Jurkat, Clone E6-1 (cell line): ENCODE measurements around the gene WDR93.
"Not testable (repeated sequence)": the region's sequence is repeated elsewhere in the genome, so short reads cannot be mapped to it uniquely, and the experiment has no call there.

Experiments
- DNase-seq: peaks from one replicate; pipeline ENCODE4 v3.0.0-alpha.2; 2011; ENCODE audit warnings: low read depth, low spot score
- H3K4me3 ChIP-seq: 2 replicates; pipeline ENCODE4 v1.5.1; 2011; ENCODE audit warnings: mild to moderate bottlenecking, low read length, control low read depth, moderate library complexity

Gene WDR93

GRCh38 chr15:89781055-89781454 is 90.4 kb downstream of the WDR93 start:
- no peak for DNase-seq
- no peak overlapping the region for H3K4me3 ChIP-seq

GRCh38 chr15:89781891-89782618 is 91.4 kb downstream of the WDR93 start:
- no peak overlapping the region for H3K4me3 ChIP-seq
- DNase-seq = no peak

DNA sequence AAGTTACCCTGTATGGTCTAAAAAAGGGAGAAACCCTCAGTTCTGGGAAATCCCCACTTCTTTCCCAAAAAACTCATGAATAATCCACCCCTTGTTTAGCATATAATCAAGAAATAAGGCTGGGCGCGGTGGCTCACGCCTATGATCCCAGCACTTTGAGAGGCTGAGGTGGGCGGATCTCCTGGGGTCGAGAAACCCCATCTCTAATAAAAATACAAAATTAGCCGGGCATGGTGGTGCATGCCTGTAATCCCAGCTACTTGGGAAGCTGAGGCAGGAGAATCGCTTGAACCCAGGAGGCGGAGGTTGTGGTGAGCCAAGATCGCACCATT is 92.0 kb downstream of the WDR93 start:
- H3K4me3 ChIP-seq, DNase-seq: not testable (repeated sequence)

- no peak for DNase-seq
- no peak overlapping the region for H3K4me3 ChIP-seq
These were observed 92.7 kb downstream of the WDR93 start for GRCh38 chr15:89783111-89783860.

DNA sequence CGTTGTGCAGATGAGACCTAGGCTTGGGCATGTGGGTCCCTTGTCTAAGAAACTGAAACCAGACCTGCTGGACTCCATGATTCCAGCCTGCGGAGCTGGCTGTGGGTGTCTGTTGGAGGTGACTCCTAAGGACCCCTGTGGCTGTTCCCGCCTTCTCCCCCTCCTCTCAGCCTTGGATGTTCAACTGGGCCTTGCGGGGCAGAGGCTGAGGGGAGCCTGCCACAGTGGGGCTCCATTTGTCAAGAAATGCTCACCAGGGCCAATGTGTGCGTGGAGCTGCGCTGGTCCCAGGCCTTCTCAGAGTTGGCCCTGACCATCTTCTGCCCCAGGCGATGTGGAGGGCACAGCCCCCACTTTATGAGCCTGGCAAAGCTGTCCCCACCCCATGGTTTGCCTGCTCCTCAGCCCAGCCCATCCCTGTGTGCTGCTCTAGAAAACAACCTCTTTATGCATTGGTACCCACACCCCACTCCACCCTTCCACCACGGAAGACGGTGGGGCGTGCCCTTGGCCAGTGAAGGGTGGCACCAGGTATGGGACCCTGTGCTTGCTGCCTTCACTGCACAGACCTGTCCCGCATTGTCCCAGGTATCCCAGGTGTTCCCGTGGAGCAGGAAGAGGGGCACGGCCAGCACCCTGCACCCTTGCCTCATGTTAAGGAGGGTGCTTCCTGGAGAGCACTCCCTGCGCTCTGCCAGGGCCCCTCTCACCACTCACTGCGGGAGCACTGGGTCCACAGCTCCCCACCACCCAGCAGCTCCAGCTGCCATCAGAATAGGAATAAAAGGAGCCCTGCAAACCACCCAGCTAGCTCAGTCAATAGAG is 93.5 kb downstream of the WDR93 start:
- no peak for DNase-seq
- no peak overlapping the region for H3K4me3 ChIP-seq

DNA sequence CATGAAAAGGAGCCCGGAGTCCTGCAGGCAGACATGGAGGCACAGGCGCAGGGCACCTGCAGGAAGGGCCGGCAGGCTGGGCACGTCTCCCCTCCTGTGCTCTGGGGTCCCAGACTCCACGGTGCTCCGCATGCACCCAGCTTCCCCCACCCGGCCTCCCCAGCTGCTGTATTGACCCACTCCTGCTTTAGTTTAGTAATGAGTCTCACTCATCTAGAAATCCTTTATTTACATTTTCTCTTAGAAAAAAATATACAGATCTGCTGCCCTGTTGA is 94.0 kb downstream of the WDR93 start:
- H3K4me3 ChIP-seq = no peak overlapping the region
- no peak for DNase-seq

DNA sequence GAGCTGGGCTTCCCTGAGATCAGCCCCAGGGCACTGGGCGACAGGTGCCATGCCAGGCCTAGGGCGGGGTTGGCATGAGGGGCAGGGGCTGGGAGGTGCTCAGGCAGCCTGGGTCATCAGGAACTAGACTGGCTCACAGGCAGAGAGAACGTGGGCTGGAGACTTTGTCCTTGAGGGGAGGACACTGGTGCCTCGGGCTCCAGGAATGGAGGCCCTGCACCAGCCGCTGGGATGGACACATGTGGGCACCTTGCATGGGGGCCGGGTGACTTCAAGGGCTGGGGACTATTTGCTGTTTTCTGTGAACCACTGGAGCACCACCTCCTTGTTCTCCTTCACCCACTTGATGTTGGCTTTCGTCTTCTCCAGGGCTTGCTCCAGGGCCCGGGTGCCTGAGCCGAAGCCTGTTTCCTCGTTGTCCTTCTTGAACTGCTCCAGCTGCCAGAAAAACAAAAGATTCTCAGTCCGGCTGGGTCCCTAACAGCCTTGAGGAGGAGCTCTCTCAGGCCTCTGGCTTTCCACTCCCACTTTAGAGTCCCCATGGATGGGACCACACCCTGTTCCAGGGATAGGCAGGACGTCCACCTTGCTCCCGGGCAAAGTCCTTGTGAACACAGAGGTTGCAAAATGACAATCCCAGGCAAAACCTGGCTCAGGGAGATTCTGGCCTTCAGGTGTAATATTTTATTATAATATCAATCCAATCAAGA is 94.6 kb downstream of the WDR93 start:
- DNase-seq = no peak
- no peak overlapping the region for H3K4me3 ChIP-seq

GRCh38 chr15:89785774-89786140 is 95.1 kb downstream of the WDR93 start:
- H3K4me3 ChIP-seq = no peak overlapping the region
- no peak for DNase-seq

GRCh38 chr15:89787944-89788343 is 97.3 kb downstream of the WDR93 start:
- DNase-seq = no peak
- no peak overlapping the region for H3K4me3 ChIP-seq

DNA sequence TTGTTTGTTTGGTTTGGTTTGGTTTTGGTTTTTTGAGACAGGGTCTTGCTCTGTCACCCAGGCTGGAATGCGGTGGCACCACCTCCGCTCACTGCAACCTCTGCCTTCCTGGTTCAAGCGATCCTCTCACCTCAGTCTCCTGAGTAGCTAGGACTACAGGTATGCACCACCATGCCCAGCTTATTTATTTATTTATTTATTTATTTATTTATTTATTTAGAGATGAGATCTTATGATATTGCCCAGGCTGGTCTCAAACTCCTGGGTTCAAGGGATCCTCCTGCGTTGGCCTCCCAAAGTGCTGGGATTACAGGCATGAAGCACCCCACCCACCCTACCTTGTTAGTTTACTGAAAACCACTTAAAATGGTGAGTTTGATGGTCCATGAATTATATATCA is 98.0 kb downstream of the WDR93 start:
- DNase-seq, H3K4me3 ChIP-seq: not testable (repeated sequence)

DNA sequence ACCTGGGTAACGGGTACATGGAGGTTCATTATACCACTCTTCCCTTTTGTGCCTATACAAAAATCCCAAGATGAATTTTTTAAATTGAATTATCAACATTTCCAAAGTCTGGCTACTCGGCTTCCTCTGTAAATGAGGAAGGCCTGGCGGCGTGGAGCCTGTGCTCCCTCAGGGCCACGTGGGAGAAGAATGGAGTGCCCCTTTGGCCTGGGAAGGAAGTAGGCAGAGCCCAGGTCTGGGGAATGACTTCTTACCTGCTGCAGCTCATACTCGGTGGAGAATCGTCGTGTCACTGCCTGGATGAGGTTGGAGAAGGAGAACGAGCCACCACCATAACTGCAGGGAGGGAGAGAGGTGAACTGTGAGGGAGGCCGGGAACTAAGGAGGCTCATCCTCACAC is 99.6 kb downstream of the WDR93 start:
- no peak for DNase-seq

DNA sequence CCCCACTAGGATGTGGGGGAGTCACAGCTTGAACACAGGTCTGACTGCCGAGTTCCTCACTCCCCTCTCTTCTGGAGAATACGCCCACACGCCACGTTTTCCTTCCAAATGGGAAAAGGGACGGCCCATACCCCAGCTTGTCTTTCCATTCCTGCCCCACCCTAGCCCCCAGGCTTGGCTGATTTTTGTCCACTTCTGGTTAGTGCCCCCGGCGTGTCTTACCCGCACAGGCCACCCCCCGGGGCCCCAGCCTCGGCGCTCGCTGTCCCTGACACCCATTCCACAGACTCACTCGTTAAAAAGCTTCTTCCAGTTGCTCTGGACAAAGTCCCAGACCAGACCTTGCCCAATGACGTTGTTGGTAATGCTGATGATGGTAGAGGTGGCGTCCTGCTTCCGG is 100.0 kb downstream of the WDR93 start:
- H3K4me3 ChIP-seq = no peak overlapping the region
- no peak for DNase-seq

More for the DNA sequence above, 99.6 kb downstream of the WDR93 start:
- no peak overlapping the region for H3K4me3 ChIP-seq

DNA sequence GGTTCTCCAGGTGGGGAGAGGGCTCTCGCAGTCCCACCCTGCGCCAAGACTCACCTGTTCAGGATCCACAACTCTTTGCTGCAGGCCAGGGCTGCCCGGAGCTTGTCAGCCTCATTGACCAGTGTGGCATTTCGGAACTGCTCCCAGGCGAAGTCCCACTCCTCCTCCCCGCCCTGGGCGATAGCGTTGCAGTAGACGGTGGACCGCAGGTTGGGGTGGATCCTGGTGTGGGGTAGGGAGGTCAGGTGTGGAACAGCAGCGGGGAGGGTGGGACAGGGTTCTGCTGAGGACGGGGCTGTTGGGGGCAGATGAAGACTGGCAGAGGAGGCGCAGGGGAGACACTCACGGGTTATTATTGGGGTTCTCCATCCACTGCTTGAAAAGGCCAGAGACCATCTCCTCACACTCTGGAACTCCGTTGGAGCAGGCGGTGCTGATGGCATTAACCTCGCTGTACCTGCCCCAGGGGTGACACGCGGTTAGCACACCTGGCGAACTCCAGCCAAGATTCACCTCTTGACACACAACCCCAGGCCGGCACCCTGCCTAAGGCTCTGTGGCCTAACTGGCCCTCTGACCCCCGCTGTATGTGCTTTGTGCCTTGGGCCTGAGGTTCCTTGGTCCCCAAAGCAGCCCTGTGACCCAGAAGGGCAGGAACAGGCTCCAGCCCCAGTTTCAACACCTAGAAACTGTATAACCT is 101.6 kb downstream of the WDR93 start:
- no peak for DNase-seq
- no peak overlapping the region for H3K4me3 ChIP-seq
